HEK293 (cell line): ENCODE data around the gene GATA1.

Experiments
- CTCF ChIA-PET: fragments of 350-600 bp; formaldehyde crosslinking; extraction: SDS; loops from one replicate; lab custom pipeline; 2021; ENCODE audit warnings: antibody characterized with exemption; lab: Yijun Ruan, JAX
- POLR2A ChIA-PET: fragments of 300-600 bp; formaldehyde crosslinking; extraction: SDS; loops from one replicate; lab custom pipeline; 2020; ENCODE audit warnings: antibody characterized with exemption, inconsistent platforms; lab: Yijun Ruan, JAX
- H3K27ac ChIP-seq: fragments of 200-500 bp; sonication (Bioruptor generic); 2 replicates; pipeline ENCODE4 v1.5.1; 2014; ENCODE audit warnings: low read depth, low read length, control low read depth, inconsistent platforms; ENCODE audit errors: extremely low read depth
- H3K36me3 ChIP-seq, 2 experiments: fragments of 200-500 bp in 1 of 2; sonication (Bioruptor generic) in 1 of 2; 1 replicate in 1 of 2; 2 replicates in 1 of 2; pipeline ENCODE4 v1.5.1; 2014 to 2017; ENCODE audit warnings: inconsistent platforms in 2 of 2, low read length in 2 of 2; ENCODE audit not compliant: control insufficient read depth in 2 of 2, insufficient read depth in 1 of 2
- H3K4me1 ChIP-seq: fragments of 200-500 bp; sonication (Bioruptor generic); 2 replicates; pipeline ENCODE4 v1.5.1; 2014; ENCODE audit warnings: mild to moderate bottlenecking, low read length, inconsistent platforms; ENCODE audit not compliant: control insufficient read depth, insufficient read depth
- H3K4me3 ChIP-seq: 2 replicates; pipeline ENCODE4 v1.5.1; 2011; ENCODE audit warnings: low read depth, mild to moderate bottlenecking, control low read depth, low read length, moderate library complexity
- H3K9me3 ChIP-seq: fragments of 200-500 bp; sonication (Bioruptor generic); 2 replicates; pipeline ENCODE4 v1.5.1; 2014; ENCODE audit warnings: low read depth, low read length, inconsistent platforms; ENCODE audit not compliant: control insufficient read depth, insufficient read depth
- MYNN ChIP-seq: fragments of 450-650 bp; formaldehyde crosslinking; IDR thresholded peaks from 2 replicates; pipeline ENCODE4 v1.5.1; 2016; ENCODE audit warnings: missing biosample characterization, missing genetic modification characterization, borderline replicate concordance
- ZBTB44 ChIP-seq: fragments of 450-650 bp; IDR thresholded peaks from 2 replicates; pipeline ENCODE4 v1.5.1; 2018; ENCODE audit warnings: missing biosample characterization, mild to moderate bottlenecking, missing genetic modification characterization
- ZNF223 ChIP-seq: fragments of 450-650 bp; formaldehyde crosslinking; IDR thresholded peaks from 2 replicates; pipeline ENCODE4 v1.5.1; 2016; ENCODE audit warnings: missing biosample characterization, missing genetic modification characterization
- ZNF280D ChIP-seq: fragments of 450-650 bp; formaldehyde crosslinking; IDR thresholded peaks from 2 replicates; pipeline ENCODE4 v1.5.1; 2016; ENCODE audit warnings: missing biosample characterization, missing genetic modification characterization
- ZNF510 ChIP-seq: fragments of 450-650 bp; formaldehyde crosslinking; IDR thresholded peaks from 2 replicates; pipeline ENCODE4 v1.5.1; 2018; ENCODE audit warnings: mild to moderate bottlenecking, missing genetic modification characterization, missing biosample characterization; ENCODE audit not compliant: insufficient replicate concordance
- ZNF530 ChIP-seq: fragments of 450-650 bp; formaldehyde crosslinking; IDR thresholded peaks from 2 replicates; pipeline ENCODE4 v1.5.1; 2016; ENCODE audit warnings: low read depth, missing biosample characterization, missing genetic modification characterization
- TF ChIP-seq, protein P1 (sequence below): fragments of 450-650 bp; formaldehyde crosslinking; IDR thresholded peaks from 2 replicates; pipeline ENCODE4 v1.5.1; 2016; ENCODE audit warnings: missing biosample characterization, missing genetic modification characterization
- TF ChIP-seq, protein P2 (sequence below): fragments of 450-650 bp; formaldehyde crosslinking; IDR thresholded peaks from 2 replicates; pipeline ENCODE4 v1.5.1; 2016; ENCODE audit warnings: missing biosample characterization, missing genetic modification characterization

The GATA1 gene

GRCh38 chrX:48834383-48834709, 48.0 kb downstream of the GATA1 start:
- H3K4me3 ChIP-seq: peak overlapping the region; percentile 61
- no peaks in the 10 kb centered on the region; a peak in 1 of 3 replicates for H3K36me3 ChIP-seq
- TF ChIP-seq ZNF223 (tag by site-specific recombination) (no peak), ZNF280D (0 out of 2 replicates have a peak, but pooled peaks have one; percentile 55), ZBTB44 (tag by site-specific recombination) (0 out of 2 replicates have a peak, but pooled peaks have one; percentile 11)
- no peaks in the 10 kb centered on the region for H3K4me1 ChIP-seq
- no peaks in the 10 kb centered on the region for H3K9me3 ChIP-seq
- no peak overlapping the region for H3K27ac ChIP-seq
- ChIA-PET CTCF (interaction anchor here (0.5 to 0.9 kb wide), 4 partner anchors 10 to 1043 kb away, joined by 3 to 5 read pairs (median 4); no protein-coding TSS in a partner anchor), POLR2A (interaction anchor here (0.7 to 1.2 kb wide), 3 partner anchors 32 to 63 kb away, joined by 3 to 4 read pairs (median 3); partner anchors contain the start of genes HDAC6, PQBP1 and TIMM17B)

DNA sequence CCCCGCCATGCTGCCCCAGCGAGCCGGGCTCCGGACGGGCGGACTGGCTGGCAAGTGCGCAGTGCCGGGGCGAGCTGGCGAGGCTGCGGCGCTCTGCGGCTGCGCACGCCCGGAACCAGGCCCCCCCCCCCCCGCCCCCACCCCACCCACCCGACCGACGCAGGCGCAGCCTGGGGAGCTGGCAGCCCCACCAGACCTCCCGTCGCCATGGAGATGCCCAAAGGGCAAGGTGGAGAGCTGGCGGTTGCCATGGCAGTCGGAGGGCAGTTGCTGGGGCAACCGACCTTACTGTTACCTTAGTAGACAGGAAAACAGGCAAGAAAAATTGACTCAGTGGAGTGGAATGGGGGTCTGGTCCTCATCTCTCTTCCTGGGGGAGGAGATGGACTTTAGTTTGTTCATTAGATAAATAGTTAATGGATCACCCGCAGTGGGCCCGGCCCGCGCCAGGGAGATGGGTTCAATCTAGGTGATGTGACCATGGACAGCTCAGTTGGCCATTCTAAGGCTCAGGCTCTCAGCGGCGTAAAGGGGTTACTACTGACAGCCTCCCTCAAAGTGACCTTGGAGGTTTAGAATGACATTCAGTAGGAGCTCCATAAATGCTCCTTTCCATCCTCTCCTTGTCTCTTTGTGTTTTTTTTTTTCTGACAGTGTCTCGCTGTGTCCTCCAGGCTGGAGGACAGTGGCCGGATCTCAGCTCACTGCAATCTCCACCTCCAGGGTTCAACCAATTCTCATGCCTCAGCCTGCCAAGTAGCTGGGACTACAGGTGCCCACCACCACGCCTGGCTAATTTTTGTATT, 49.3 kb downstream of the GATA1 start, which contains the start of gene PCSK1N:
PCSK1N (minus strand) TSS at position 87 of the 806 bp plus-strand sequence; CDS start at position 9, 78 bp downstream.
- Histone ChIP-seq H3K4me3 (peak within 1 kb of the TSS; percentile 61), H3K36me3 (no peaks in the 10 kb centered on the region; a peak in 1 of 3 replicates)
- TF ChIP-seq, protein P1, sequence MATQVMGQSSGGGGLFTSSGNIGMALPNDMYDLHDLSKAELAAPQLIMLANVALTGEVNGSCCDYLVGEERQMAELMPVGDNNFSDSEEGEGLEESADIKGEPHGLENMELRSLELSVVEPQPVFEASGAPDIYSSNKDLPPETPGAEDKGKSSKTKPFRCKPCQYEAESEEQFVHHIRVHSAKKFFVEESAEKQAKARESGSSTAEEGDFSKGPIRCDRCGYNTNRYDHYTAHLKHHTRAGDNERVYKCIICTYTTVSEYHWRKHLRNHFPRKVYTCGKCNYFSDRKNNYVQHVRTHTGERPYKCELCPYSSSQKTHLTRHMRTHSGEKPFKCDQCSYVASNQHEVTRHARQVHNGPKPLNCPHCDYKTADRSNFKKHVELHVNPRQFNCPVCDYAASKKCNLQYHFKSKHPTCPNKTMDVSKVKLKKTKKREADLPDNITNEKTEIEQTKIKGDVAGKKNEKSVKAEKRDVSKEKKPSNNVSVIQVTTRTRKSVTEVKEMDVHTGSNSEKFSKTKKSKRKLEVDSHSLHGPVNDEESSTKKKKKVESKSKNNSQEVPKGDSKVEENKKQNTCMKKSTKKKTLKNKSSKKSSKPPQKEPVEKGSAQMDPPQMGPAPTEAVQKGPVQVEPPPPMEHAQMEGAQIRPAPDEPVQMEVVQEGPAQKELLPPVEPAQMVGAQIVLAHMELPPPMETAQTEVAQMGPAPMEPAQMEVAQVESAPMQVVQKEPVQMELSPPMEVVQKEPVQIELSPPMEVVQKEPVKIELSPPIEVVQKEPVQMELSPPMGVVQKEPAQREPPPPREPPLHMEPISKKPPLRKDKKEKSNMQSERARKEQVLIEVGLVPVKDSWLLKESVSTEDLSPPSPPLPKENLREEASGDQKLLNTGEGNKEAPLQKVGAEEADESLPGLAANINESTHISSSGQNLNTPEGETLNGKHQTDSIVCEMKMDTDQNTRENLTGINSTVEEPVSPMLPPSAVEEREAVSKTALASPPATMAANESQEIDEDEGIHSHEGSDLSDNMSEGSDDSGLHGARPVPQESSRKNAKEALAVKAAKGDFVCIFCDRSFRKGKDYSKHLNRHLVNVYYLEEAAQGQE (tag by site-specific recombination): peak; percentile 82
- peak; percentile 95 for TF ChIP-seq MYNN (tag by site-specific recombination)
- TF ChIP-seq, protein P2, sequence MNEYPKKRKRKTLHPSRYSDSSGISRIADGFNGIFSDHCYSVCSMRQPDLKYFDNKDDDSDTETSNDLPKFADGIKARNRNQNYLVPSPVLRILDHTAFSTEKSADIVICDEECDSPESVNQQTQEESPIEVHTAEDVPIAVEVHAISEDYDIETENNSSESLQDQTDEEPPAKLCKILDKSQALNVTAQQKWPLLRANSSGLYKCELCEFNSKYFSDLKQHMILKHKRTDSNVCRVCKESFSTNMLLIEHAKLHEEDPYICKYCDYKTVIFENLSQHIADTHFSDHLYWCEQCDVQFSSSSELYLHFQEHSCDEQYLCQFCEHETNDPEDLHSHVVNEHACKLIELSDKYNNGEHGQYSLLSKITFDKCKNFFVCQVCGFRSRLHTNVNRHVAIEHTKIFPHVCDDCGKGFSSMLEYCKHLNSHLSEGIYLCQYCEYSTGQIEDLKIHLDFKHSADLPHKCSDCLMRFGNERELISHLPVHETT (tag by site-specific recombination): no peak
- TF ChIP-seq ZNF530 (tag by site-specific recombination): no peak
- TF ChIP-seq ZNF510 (tag by site-specific recombination): no peak
- TF ChIP-seq, all 188 proteins: peak for 2
- Histone ChIP-seq H3K27ac (peak within 1 kb of the TSS; percentile 41; the same call in 1 of the 2 replicates), H3K9me3 (no peaks in the 10 kb centered on the region), H3K4me1 (no peaks in the 10 kb centered on the region)
- ChIA-PET CTCF (interaction anchor here (1.0 to 1.2 kb wide), 2 partner anchors 56 to 62 kb away, joined by 3 read pairs; partner anchors contain the start of genes PQBP1 and TIMM17B), POLR2A (interaction anchor here (1.3 to 1.5 kb wide), 2 partner anchors 62 to 98 kb away, joined by 4 to 10 read pairs; partner anchors contain the start of genes PQBP1 and TIMM17B)
